Kidney tubule cell (primary cell): ENCODE results near the gene NEK11.
A peak's percentile ranks its signal among the peaks of the same experiment; 100 is the strongest.
"Not testable (repeated sequence)": the region's sequence is repeated elsewhere in the genome, so short reads cannot be mapped to it uniquely, and the experiment has no call there.

Experiments used
- DNase-seq: peaks from one replicate; pipeline ENCODE4 v3.0.0-alpha.2; 2018; ENCODE audit warnings: low spot score

The NEK11 gene

GRCh38 chr3:131304890-131305289 is 278.2 kb downstream of the NEK11 start:
- DNase-seq, result no peak

DNA sequence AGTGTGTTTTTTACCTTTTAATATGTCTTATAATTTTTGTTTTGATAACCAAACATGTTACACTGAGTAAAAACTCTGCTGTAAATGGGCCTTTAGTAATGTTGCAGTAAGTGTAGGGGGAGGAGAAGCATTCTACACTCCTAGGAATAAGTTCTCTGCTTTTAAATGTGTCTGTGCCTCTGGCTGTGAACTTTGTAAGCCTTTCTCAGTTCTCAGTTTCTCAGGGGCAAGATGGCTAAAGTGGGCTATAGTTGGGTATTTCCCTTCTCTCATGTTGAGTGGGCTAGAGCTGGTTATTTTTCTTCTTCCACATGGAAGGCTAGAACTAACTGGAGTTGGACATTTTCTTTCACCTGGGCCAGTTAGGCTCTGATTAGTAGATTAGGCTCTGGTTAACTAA is 279.6 kb downstream of the NEK11 start:
- no peak for DNase-seq

DNA sequence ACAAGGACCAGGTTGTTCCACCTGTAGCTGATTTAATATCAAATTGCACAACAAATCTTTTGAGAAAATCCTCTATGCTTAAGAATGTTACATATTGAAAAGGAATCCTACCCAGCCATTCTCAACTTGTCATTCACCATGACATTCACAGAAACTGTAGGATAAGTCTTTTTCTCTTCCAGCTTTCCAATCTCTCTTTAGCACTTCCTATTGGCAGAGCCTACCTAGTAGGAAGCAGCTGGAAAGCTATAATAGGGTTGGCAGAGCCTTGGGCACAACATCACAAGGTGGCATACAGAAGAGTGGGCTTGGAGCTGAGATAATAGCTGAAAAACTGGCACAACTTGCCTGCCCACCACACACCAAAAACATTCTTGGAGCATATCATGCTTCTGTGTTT is 287.6 kb downstream of the NEK11 start:
- no peak for DNase-seq

- DNase-seq, result no peak
These were observed 288.5 kb downstream of the NEK11 start for GRCh38 chr3:131315162-131315561.

DNA sequence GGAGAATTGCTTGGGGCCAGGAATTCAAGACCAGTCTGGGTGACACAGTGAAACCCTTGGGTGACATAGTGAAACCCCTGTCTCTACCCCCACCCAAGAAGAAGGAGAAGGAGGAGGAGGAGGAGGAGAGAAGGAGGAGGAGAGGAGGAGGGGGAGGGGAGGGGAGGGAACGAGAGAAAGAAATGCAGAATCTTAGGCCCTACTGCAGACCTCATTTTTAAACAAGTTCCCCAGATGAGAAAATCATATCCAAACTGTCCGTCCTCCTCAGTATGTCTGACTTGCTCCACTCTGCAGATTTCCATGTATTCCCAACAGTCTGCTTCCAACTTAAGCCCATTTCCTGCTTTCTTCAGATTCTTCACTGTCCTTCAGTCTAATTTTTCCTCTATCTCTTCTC is 291.0 kb downstream of the NEK11 start:
- no peak for DNase-seq

- no peak for DNase-seq
These were observed 296.3 kb downstream of the NEK11 start for GRCh38 chr3:131323014-131323413.

DNA sequence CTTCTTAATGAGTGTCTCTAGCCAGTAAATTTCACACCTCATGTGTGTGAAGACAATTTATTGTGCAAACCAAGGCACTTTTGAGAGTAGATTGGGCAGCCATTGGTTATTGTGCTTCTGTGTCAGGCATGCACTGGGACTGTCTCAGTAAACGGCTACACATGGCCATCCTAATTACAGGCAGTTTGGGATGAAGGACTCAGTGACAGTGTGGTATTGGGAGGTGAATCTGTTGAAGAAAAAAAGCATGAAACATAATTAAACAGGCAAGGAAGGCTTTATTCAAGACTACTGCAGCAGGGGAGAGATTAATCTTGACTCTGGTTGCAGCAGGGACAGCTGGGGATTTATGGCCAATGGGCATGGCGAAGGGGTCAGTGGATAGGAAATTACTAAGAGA is 297.1 kb downstream of the NEK11 start:
- DNase-seq, result no peak

GRCh38 chr3:131324923-131325322 is 298.2 kb downstream of the NEK11 start:
- no peak for DNase-seq

GRCh38 chr3:131326307-131326706 is 299.6 kb downstream of the NEK11 start:
- DNase-seq, result peak; percentile 64

- DNase-seq, result no peak
These were observed 302.0 kb downstream of the NEK11 start for GRCh38 chr3:131328721-131329120.

- no peak for DNase-seq
These were observed 303.1 kb downstream of the NEK11 start for GRCh38 chr3:131329774-131330173.

DNA sequence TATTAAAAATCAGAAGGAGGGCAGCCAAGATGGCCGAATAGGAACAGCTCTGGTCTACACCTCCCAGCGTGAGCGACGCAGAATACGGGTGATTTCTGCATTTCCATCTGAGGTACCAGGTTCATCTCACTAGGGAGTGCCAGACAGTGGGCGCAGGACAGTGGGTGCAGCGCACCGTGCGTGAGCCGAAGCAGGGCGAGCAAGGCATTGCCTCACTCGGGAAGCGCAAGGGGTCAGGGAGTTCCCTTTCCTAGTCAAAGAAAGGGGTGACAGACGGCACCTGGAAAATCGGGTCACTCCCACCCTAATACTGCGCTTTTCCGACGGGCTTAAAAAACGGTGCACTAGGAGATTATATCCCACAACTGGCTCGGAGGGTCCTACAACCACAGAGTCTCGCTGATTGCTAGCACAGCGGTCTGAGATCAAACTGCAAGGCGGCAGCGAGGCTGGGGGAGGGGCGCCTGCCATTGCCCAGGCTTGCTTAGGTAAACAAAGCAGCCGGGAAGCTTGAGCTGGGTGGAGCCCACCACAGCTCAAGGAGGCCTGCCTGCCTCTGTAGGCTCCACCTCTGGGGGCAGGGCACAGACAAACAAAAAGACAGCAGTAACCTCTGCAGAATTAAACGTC is 304.9 kb downstream of the NEK11 start:
- not testable (repeated sequence) for DNase-seq

DNA sequence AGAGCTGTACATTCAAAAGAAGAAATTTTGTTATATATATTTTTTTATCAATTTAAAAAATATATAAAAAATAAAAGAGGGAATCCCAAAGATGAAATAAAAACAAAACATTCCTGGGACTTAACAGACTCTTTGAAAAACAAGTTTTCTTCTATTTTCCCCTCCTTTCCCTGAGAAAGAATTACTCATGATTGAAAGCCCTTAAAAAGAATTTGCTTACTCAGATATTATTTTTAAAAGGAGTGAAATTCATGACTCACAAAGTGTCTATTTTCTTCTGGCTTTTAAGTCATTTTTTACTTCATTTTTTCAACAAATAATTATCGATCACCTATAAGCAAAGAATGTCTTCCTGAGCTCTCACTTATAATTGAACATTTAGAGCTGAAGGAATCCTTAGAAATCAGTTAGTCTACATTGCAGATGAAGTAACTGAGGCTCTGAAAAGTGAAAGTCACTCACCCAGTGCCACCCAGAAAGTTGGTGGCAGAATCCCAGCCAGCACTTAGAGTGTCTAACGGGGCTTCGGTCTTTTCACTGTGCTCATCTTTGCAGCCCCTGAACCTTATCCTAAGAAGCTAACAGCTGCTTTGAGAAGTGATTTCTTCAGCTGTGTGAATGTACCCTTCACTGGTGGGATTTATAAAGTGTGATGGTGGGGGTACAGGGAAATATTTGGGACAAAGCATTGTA is 312.4 kb downstream of the NEK11 start:
- peak; percentile 29 for DNase-seq

- no peak for DNase-seq
These were observed 315.1 kb downstream of the NEK11 start for GRCh38 chr3:131341761-131342160.

GRCh38 chr3:131348911-131349310 is 322.2 kb downstream of the NEK11 start:
- no peak for DNase-seq

DNA sequence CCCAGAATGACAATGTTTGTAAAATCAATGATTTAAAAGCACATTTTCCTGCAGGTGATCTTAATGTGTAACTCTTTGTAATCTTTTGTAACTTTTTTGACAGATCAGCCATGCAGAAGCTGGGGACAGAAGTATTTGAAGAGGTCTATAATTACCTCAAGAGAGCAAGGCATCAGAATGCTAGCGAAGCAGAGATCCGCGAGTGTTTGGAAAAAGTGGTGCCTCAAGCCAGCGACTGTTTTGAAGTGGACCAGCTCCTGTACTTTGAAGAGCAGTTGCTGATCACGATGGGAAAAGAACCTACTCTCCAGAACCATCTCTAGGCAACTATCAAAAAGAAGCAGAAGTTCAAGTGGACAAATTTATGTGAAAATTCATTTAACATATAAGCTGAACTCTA is 322.8 kb downstream of the NEK11 start:
- no peak for DNase-seq

DNA sequence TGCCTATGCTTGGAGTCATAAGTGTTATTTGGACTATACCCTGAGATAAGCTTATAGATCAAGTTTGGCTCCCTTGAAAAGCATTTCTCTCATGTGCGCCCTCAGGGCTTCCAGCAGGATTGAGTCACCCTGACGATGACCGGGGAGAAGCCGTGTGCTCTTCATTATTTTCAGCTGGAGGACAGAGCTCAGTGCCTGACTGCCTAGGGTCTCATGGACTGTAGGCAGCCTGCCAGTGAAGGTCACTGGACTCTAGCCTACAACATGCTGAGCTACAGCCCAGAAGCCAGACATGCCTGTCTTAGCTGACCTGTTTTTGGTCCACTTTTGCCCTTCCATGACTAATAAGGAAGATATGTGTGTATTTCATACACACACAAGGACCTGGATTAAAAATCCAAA is 323.3 kb downstream of the NEK11 start:
- DNase-seq, result peak; percentile 78

GRCh38 chr3:131350506-131350905 is 323.8 kb downstream of the NEK11 start:
- peak; percentile 49 for DNase-seq

GRCh38 chr3:131353016-131353877 is 326.6 kb downstream of the NEK11 start:
- DNase-seq, result peak; percentile 13

DNA sequence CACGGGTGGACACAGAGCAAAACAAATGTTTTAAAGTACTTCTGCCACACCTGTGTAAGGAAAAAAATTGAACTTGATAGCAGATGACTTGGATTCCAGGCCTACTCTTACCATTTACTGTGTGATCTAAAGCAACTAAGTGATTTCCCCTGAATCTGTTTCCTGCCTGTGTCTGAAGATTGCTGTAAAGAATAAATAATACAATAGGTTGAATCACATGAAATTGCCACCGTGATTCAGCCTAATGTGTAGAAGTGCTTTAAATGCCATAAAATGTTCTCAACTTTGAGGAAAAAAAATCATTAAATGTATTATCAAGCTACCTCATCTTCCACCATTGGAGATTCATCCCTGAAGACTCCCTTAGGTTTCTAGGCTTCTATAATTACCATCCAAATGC is 327.3 kb downstream of the NEK11 start:
- DNase-seq, result no peak

- peak; percentile 29 for DNase-seq
These were observed 329.4 kb downstream of the NEK11 start for GRCh38 chr3:131356006-131356595.

GRCh38 chr3:131357275-131357674 is 330.6 kb downstream of the NEK11 start:
- no peak for DNase-seq
